HepG2 (cell line): ENCODE measurements around the gene HOXC11. TPM values are rescaled to one million over a fixed set of nuclear protein-coding genes. Genes with fewer than 3 reads are reported as not detected.

Source experiments
- CHCHD3 ChIP-seq: sonication (generic); formaldehyde crosslinking; IDR thresholded peaks from 2 replicates; pipeline ENCODE4 v1.8.0; 2022; ENCODE audit warnings: mild to moderate bottlenecking, missing genetic modification reagents, moderate library complexity
- ERF ChIP-seq: IDR thresholded peaks from 2 replicates; pipeline ENCODE4 v1.6.1; 2018; ENCODE audit warnings: missing biosample characterization, missing genetic modification reagents
- HNRNPK ChIP-seq: fragments of 200-400 bp; formaldehyde crosslinking; IDR thresholded peaks from 2 replicates; pipeline ENCODE4 v1.6.1; 2018; ENCODE audit warnings: low read length, low read depth, moderate library complexity, mild to moderate bottlenecking; ENCODE audit not compliant: poor library complexity, severe bottlenecking
- KDM2A ChIP-seq: sonication (generic); formaldehyde crosslinking; IDR thresholded peaks from 2 replicates; pipeline ENCODE4 v1.4.0; 2020; ENCODE audit warnings: low read depth, missing genetic modification reagents, borderline replicate concordance
- SRY ChIP-seq: sonication (generic); formaldehyde crosslinking; IDR thresholded peaks from 2 replicates; pipeline ENCODE4 v1.8.0; 2022; ENCODE audit warnings: mild to moderate bottlenecking, missing genetic modification reagents
- polyA plus RNA-seq, 8 experiments: library from polyadenylated mRNA; depleted of rRNA in 3 of 8; stranded (reverse) in 7 of 8; unstranded in 1 of 8; fragments of >200 nt; fragmentation: Illumina TruSeq in 4 of 8; extraction: Trizol in 4 of 8; gene quantifications; 2 replicates each; pipeline versions ENCODE4 v1.2.1 to v1.2.3, GENCODE V29; 2011 to 2016; ENCODE audit warnings: low read depth in 4 of 8, missing spikeins in 1 of 8, mixed read lengths in 1 of 8; ENCODE audit not compliant: insufficient read depth in 1 of 8
- total RNA-seq, 5 experiments: library from RNA; depleted of rRNA; stranded (reverse); fragments of >200 nt; fragmentation: Illumina TruSeq; extraction: Trizol; gene quantifications; 2 replicates each; pipeline ENCODE4 v1.2.3, GENCODE V29; 2016; ENCODE audit warnings: low read depth in 1 of 5
- TF ChIP-seq, protein P1 (sequence below): sonication (generic); formaldehyde crosslinking; IDR thresholded peaks from 2 replicates; pipeline ENCODE4 v1.5.1; 2020; ENCODE audit warnings: mild to moderate bottlenecking, missing genetic modification reagents, moderate library complexity
- TF ChIP-seq, protein P2 (sequence below): sonication (generic); formaldehyde crosslinking; IDR thresholded peaks from 2 replicates; pipeline ENCODE4 v1.4.0; 2020; ENCODE audit warnings: missing genetic modification reagents
- TF ChIP-seq, protein P3 (sequence below), 2 experiments: fragments of 450-650 bp in 1 of 2; sonication (generic) in 1 of 2; formaldehyde crosslinking in 1 of 2; IDR thresholded peaks; 2 replicates each; pipeline versions ENCODE4 v1.6.1 to v1.8.0; 2016 to 2022; ENCODE audit warnings: antibody characterized with exemption in 1 of 2, mild to moderate bottlenecking in 1 of 2, missing genetic modification reagents in 1 of 2
- TF ChIP-seq, protein P4 (sequence below): sonication (generic); formaldehyde crosslinking; IDR thresholded peaks from 2 replicates; pipeline ENCODE4 v1.5.0; 2020; ENCODE audit warnings: mild to moderate bottlenecking, missing genetic modification reagents, moderate library complexity

Gene HOXC11
- total and polyA plus RNA-seq, 2 of the 13 experiments (the other 11 are each of a cell fraction or from before 2014, with no cell fraction given), result not detected

DNA sequence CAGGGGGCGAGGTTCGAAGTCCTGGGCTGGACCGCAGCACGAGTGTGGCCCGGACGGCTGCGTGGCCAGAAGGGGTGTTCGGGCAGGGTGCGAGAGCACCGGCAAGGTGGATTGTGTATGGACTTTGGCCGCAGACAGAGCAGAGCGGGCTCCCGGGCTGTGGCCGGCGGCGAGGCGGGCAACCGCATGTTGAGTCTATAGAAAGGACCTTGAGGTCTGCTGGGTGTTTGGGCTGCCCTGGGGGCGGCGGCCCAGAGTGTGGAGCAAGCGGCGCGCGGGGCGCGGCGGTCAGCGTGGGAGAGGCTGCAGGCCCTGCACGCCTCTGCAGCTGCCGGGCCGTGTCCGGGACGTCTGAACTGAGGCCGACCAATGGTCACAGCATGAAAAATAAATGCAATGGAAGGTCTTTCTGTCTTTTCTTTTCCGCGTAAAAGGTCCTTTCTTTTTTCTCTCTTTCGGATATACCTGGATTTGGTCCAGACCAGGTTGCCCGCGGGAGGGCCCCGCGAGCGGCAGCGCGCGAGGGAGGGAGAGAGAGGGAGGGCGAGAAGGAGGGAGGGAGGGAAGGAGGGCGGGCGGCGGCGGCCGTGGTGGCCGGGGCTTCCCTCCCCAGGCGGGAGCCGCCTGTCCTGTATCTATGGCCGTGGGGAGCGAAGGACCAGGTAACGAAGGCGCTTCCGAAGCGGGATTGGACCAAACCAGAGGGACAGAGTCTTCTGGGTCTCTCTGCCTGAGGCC lies 21.5 kb downstream of the HOXC11 start (continued):
- TF ChIP-seq, protein P1, sequence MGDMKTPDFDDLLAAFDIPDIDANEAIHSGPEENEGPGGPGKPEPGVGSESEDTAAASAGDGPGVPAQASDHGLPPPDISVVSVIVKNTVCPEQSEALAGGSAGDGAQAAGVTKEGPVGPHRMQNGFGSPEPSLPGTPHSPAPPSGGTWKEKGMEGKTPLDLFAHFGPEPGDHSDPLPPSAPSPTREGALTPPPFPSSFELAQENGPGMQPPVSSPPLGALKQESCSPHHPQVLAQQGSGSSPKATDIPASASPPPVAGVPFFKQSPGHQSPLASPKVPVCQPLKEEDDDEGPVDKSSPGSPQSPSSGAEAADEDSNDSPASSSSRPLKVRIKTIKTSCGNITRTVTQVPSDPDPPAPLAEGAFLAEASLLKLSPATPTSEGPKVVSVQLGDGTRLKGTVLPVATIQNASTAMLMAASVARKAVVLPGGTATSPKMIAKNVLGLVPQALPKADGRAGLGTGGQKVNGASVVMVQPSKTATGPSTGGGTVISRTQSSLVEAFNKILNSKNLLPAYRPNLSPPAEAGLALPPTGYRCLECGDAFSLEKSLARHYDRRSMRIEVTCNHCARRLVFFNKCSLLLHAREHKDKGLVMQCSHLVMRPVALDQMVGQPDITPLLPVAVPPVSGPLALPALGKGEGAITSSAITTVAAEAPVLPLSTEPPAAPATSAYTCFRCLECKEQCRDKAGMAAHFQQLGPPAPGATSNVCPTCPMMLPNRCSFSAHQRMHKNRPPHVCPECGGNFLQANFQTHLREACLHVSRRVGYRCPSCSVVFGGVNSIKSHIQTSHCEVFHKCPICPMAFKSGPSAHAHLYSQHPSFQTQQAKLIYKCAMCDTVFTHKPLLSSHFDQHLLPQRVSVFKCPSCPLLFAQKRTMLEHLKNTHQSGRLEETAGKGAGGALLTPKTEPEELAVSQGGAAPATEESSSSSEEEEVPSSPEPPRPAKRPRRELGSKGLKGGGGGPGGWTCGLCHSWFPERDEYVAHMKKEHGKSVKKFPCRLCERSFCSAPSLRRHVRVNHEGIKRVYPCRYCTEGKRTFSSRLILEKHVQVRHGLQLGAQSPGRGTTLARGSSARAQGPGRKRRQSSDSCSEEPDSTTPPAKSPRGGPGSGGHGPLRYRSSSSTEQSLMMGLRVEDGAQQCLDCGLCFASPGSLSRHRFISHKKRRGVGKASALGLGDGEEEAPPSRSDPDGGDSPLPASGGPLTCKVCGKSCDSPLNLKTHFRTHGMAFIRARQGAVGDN (CRISPR knock-in tag), result peak; percentile 86
- TF ChIP-seq, protein P2, sequence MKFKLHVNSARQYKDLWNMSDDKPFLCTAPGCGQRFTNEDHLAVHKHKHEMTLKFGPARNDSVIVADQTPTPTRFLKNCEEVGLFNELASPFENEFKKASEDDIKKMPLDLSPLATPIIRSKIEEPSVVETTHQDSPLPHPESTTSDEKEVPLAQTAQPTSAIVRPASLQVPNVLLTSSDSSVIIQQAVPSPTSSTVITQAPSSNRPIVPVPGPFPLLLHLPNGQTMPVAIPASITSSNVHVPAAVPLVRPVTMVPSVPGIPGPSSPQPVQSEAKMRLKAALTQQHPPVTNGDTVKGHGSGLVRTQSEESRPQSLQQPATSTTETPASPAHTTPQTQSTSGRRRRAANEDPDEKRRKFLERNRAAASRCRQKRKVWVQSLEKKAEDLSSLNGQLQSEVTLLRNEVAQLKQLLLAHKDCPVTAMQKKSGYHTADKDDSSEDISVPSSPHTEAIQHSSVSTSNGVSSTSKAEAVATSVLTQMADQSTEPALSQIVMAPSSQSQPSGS (CRISPR knock-in tag), result no peak
- TF ChIP-seq SRY (CRISPR knock-in tag) (peak; percentile 40; the same call in 1 of the 2 replicates), HNRNPK (peak; percentile 11), ERF (CRISPR knock-in tag) (0 out of 2 replicates have a peak, but pooled peaks have one; percentile 19), KDM2A (CRISPR knock-in tag) (0 out of 2 replicates have a peak, but pooled peaks have one; percentile 36), CHCHD3 (CRISPR knock-in tag) (no peak)
- TF ChIP-seq, protein P3, sequence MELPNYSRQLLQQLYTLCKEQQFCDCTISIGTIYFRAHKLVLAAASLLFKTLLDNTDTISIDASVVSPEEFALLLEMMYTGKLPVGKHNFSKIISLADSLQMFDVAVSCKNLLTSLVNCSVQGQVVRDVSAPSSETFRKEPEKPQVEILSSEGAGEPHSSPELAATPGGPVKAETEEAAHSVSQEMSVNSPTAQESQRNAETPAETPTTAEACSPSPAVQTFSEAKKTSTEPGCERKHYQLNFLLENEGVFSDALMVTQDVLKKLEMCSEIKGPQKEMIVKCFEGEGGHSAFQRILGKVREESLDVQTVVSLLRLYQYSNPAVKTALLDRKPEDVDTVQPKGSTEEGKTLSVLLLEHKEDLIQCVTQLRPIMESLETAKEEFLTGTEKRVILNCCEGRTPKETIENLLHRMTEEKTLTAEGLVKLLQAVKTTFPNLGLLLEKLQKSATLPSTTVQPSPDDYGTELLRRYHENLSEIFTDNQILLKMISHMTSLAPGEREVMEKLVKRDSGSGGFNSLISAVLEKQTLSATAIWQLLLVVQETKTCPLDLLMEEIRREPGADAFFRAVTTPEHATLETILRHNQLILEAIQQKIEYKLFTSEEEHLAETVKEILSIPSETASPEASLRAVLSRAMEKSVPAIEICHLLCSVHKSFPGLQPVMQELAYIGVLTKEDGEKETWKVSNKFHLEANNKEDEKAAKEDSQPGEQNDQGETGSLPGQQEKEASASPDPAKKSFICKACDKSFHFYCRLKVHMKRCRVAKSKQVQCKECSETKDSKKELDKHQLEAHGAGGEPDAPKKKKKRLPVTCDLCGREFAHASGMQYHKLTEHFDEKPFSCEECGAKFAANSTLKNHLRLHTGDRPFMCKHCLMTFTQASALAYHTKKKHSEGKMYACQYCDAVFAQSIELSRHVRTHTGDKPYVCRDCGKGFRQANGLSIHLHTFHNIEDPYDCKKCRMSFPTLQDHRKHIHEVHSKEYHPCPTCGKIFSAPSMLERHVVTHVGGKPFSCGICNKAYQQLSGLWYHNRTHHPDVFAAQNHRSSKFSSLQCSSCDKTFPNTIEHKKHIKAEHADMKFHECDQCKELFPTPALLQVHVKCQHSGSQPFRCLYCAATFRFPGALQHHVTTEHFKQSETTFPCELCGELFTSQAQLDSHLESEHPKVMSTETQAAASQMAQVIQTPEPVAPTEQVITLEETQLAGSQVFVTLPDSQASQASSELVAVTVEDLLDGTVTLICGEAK (IDR thresholded peaks at IDR 0.05), result no peak
- TF ChIP-seq, protein P3 (CRISPR knock-in tag; IDR thresholded peaks at IDR 0.05), result 0 out of 2 replicates have a peak, but pooled peaks have one; percentile 15
- TF ChIP-seq, protein P4, sequence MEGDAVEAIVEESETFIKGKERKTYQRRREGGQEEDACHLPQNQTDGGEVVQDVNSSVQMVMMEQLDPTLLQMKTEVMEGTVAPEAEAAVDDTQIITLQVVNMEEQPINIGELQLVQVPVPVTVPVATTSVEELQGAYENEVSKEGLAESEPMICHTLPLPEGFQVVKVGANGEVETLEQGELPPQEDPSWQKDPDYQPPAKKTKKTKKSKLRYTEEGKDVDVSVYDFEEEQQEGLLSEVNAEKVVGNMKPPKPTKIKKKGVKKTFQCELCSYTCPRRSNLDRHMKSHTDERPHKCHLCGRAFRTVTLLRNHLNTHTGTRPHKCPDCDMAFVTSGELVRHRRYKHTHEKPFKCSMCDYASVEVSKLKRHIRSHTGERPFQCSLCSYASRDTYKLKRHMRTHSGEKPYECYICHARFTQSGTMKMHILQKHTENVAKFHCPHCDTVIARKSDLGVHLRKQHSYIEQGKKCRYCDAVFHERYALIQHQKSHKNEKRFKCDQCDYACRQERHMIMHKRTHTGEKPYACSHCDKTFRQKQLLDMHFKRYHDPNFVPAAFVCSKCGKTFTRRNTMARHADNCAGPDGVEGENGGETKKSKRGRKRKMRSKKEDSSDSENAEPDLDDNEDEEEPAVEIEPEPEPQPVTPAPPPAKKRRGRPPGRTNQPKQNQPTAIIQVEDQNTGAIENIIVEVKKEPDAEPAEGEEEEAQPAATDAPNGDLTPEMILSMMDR (CRISPR knock-in tag), result peak; percentile 21; the same call in 1 of the 2 replicates
